Brain microvascular endothelial cell (primary cell): ENCODE data around the gene MYO6.

ENCODE experiments used
- DNase-seq: peaks from one replicate; pipeline ENCODE4 v3.0.0-alpha.2; 2020
- H3K27ac ChIP-seq: fragments of 250-450 bp; sonication (Bioruptor Pico); 2 replicates; pipeline ENCODE4 v1.5.1; 2020; ENCODE audit warnings: mild to moderate bottlenecking, moderate library complexity
- H3K27me3 ChIP-seq: fragments of 250-450 bp; sonication (Bioruptor Pico); replicated peaks from 2 replicates; pipeline ENCODE4 v1.5.1; 2020; ENCODE audit warnings: mild to moderate bottlenecking
- H3K36me3 ChIP-seq: fragments of 250-450 bp; sonication (Bioruptor Pico); replicated peaks from 2 replicates; pipeline ENCODE4 v1.5.1; 2020; ENCODE audit warnings: mild to moderate bottlenecking
- H3K4me3 ChIP-seq: 2 replicates; pipeline ENCODE4 v1.5.1; 2011; ENCODE audit warnings: low read depth, mild to moderate bottlenecking, control low read depth, low read length, moderate library complexity
- CTCF ChIP-seq: IDR thresholded peaks from 2 replicates; pipeline ENCODE4 v1.5.1; 2011; ENCODE audit warnings: low read depth, mild to moderate bottlenecking, moderate library complexity, low read length, control low read depth, inconsistent platforms; ENCODE audit errors: missing control alignments
- in situ Hi-C: cut with HindIII; loops from 2 replicates; pipeline ENCODE4 v1.10.0; 2017; ENCODE audit warnings: low sequenced_read_pairs, low pct_ligation_motif_present

The MYO6 gene

GRCh38 chr6:75794351-75794846 is 45.4 kb downstream of the MYO6 start:
- no peak for TF ChIP-seq CTCF
- Histone ChIP-seq H3K27ac (no peak overlapping the region), H3K36me3 (no peaks in the 10 kb centered on the region), H3K4me3 (no peak overlapping the region), H3K27me3 (no peaks in the 10 kb centered on the region)
- no peak for DNase-seq
- in situ Hi-C loops, result no loop called here

GRCh38 chr6:75794954-75795739 is 46.1 kb downstream of the MYO6 start:
- no peak for TF ChIP-seq CTCF
- H3K36me3 ChIP-seq, result no peaks in the 10 kb centered on the region
- no peak overlapping the region for H3K4me3 ChIP-seq
- no peak overlapping the region for H3K27ac ChIP-seq
- in situ Hi-C loops, result no loop called here
- no peak for DNase-seq
- H3K27me3 ChIP-seq, result no peaks in the 10 kb centered on the region

GRCh38 chr6:75796723-75797122 is 47.7 kb downstream of the MYO6 start:
- no peak for TF ChIP-seq CTCF
- H3K4me3 ChIP-seq, result no peak overlapping the region
- H3K27ac ChIP-seq, result no peak overlapping the region
- H3K36me3 ChIP-seq, result no peaks in the 10 kb centered on the region
- DNase-seq, result no peak
- in situ Hi-C loops, result no loop called here
- no peaks in the 10 kb centered on the region for H3K27me3 ChIP-seq

- in situ Hi-C loops, result no loop called here
- no peak overlapping the region for H3K27ac ChIP-seq
- no peak for TF ChIP-seq CTCF
- no peaks in the 10 kb centered on the region for H3K27me3 ChIP-seq
- DNase-seq, result no peak
- no peaks in the 10 kb centered on the region for H3K36me3 ChIP-seq
- no peak overlapping the region for H3K4me3 ChIP-seq
These were observed 51.1 kb downstream of the MYO6 start for GRCh38 chr6:75800133-75800532.

- no peak for DNase-seq
- in situ Hi-C loops, result no loop called here
- no peak for TF ChIP-seq CTCF
These were observed 51.9 kb downstream of the MYO6 start for GRCh38 chr6:75800708-75801505.

More at GRCh38 chr6:75800708-75801505, 51.9 kb downstream of the MYO6 start:
- Histone ChIP-seq H3K36me3 (no peaks in the 10 kb centered on the region), H3K27ac (no peak overlapping the region), H3K27me3 (no peaks in the 10 kb centered on the region), H3K4me3 (no peak overlapping the region)
